GM12865 (cell line): ENCODE data around the gene NPIPB4.
"Not testable (repeated sequence)": the region's sequence is repeated elsewhere in the genome, so short reads cannot be mapped to it uniquely, and the experiment has no call there.

Source experiments
- DNase-seq: peaks from one replicate; pipeline ENCODE4 v3.0.0; 2010; ENCODE audit warnings: low read depth
- H3K4me3 ChIP-seq: 2 replicates; pipeline ENCODE4 v1.5.1; 2011; ENCODE audit warnings: mild to moderate bottlenecking, low read depth, low read length, control low read depth
- TF ChIP-seq, protein P1 (sequence below): IDR thresholded peaks from 2 replicates; pipeline ENCODE4 v1.5.1; 2011; ENCODE audit warnings: low read length, control low read depth, low read depth, inconsistent platforms; ENCODE audit not compliant: insufficient read depth; ENCODE audit errors: missing control alignments

The NPIPB4 gene

DNA sequence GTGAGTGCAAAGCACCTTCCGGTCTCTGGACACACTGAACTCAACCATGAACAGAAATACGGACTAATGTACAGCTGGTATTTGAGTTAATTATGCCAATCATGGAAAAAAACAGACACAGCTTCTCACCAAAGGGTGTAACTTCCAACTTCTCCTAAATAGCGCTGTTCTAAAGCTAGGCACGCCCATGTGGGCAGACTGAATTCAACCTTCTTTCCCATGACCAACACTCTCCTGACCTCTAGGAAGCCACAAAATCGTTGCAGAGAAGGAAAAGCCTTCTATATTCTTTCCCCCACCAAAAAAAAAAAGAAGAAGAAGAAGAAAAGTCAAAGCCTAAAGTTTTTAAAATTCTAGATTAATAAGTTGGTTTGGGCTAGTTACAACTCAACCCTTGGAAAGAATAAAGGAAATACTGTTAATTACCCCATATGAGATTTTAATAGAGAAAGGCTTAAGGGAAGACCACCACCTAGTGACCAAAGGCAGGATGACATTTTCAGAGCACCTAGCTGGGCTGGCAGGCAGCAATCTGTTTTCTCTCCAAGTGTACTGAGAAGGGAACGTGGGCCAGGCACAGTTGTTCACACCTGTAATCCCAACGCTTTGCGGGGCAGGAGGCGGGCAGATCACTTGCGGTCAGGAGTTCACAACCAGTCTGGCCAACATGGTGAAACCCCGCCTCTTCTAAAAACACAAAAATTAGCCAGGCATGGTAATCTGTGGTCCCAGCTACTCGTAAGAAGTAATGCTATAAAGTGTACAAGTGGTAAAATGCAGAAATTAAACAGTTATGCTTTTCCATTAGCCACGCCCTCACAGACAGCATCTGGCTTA is 55.8 kb downstream of the NPIPB4 start:
- TF ChIP-seq, protein P1, sequence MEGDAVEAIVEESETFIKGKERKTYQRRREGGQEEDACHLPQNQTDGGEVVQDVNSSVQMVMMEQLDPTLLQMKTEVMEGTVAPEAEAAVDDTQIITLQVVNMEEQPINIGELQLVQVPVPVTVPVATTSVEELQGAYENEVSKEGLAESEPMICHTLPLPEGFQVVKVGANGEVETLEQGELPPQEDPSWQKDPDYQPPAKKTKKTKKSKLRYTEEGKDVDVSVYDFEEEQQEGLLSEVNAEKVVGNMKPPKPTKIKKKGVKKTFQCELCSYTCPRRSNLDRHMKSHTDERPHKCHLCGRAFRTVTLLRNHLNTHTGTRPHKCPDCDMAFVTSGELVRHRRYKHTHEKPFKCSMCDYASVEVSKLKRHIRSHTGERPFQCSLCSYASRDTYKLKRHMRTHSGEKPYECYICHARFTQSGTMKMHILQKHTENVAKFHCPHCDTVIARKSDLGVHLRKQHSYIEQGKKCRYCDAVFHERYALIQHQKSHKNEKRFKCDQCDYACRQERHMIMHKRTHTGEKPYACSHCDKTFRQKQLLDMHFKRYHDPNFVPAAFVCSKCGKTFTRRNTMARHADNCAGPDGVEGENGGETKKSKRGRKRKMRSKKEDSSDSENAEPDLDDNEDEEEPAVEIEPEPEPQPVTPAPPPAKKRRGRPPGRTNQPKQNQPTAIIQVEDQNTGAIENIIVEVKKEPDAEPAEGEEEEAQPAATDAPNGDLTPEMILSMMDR, result peak; percentile 38
- peak; percentile 56 for DNase-seq
- H3K4me3 ChIP-seq, result not testable (repeated sequence)

DNA sequence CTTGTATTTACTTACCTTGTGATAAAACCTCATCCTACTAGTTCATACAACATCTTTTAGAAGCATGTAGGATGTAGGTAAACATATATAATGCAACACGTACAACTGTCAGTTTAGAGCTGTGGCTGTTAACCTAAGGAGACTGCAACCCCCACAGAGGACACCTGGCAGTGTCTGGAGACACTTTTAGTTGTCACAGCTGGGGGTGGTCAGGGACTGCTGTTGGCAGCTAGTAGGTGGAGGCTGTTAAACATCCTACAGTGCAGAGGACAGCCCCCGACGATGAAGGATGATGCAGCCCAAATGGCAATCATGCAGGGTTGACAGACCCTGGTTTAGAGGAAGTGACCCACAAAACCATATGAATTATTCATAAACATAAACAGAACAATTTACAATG is 59.0 kb downstream of the NPIPB4 start:
- not testable (repeated sequence) for H3K4me3 ChIP-seq, DNase-seq

DNA sequence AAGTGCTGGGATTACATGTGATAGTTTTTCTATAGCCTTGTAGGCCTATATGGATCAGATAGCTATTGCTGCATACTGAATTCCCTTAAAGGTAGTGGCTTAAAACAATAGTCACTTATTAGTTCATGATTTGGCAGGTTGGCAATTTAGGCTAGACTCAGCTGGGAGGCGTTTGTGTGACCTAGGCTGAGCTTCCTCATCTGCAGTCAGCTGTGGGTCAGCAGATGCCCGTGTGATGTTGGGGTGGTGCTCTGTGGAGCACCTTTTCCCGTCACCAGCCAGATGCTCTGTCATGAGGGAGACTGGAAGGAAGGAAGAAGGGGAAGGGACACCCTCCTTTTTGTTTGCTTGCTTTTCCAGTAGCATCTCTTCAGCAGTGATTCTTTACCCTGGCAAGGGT is 64.2 kb downstream of the NPIPB4 start:
- H3K4me3 ChIP-seq, result not testable (repeated sequence)

DNA sequence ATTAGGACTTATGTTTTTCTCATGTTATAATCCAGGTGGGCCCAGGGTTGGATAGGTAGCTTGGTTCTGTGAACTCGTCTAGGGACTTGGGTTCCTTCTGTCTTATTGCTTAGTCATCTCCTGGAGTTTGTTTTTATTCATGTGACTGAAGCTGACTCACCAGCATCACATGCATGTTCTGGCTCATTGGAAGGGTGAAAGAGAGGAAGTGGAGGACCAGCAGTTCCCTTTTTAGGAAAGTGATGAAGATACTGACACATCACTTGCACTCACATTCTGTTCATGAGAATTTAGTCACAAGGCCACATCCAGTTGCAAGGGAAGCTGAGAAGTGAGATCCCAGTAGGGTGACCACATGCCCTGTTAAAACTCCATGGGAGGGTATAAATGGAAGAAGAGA is 67.0 kb downstream of the NPIPB4 start:
- not testable (repeated sequence) for DNase-seq, H3K4me3 ChIP-seq

More for the DNA sequence above, 64.2 kb downstream of the NPIPB4 start:
- DNase-seq, result not testable (repeated sequence)
